ENCODE measurements around the gene AGBL1. TPM values are rescaled to one million over a fixed set of nuclear protein-coding genes. Genes with fewer than 3 reads are reported as not detected.

AGBL1 gene
- total and polyA plus RNA-seq, 2 experiments from 2014 or later = 0.06 to 0.11 TPM

DNA sequence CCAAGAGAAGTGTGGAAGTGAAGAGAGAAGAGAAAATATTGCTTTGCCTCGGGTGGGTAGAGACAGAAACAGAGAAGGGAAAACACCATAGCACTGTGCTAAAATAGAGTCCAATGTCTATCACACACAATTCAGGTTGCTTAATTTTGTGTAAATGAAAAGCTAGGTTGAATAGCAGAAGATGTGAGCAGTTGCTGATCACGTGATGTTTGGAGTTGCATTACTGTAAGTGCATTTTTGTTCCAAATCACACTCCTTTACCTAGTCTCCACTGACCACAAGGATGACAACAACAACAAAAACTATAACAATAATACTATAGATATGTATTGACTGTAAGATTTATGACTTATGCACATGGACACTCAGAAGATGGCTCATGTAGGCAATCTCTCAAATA, 683.2 kb downstream of the AGBL1 start:
- H3K9me3 ChIP-seq (ENCODE audit: low read depth) = no peaks in the 10 kb centered on the region
- H3K27me3 ChIP-seq = no peaks in the 10 kb centered on the region
- H3K4me3 ChIP-seq = no peak overlapping the region
- no peak for DNase-seq (ENCODE audit: low read depth in 1 of 2, low spot score in 1 of 2)
- peaks cover 47% of the 10 kb centered on the region for H3K4me1 ChIP-seq (ENCODE audit: low read depth)
- H3K27ac ChIP-seq = no peak overlapping the region
- no peaks in the 10 kb centered on the region for H3K36me3 ChIP-seq
- TF ChIP-seq, protein P1, sequence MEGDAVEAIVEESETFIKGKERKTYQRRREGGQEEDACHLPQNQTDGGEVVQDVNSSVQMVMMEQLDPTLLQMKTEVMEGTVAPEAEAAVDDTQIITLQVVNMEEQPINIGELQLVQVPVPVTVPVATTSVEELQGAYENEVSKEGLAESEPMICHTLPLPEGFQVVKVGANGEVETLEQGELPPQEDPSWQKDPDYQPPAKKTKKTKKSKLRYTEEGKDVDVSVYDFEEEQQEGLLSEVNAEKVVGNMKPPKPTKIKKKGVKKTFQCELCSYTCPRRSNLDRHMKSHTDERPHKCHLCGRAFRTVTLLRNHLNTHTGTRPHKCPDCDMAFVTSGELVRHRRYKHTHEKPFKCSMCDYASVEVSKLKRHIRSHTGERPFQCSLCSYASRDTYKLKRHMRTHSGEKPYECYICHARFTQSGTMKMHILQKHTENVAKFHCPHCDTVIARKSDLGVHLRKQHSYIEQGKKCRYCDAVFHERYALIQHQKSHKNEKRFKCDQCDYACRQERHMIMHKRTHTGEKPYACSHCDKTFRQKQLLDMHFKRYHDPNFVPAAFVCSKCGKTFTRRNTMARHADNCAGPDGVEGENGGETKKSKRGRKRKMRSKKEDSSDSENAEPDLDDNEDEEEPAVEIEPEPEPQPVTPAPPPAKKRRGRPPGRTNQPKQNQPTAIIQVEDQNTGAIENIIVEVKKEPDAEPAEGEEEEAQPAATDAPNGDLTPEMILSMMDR (IDR thresholded peaks at IDR 0.05; ENCODE audit: low read depth, low read length) = no peak

DNA sequence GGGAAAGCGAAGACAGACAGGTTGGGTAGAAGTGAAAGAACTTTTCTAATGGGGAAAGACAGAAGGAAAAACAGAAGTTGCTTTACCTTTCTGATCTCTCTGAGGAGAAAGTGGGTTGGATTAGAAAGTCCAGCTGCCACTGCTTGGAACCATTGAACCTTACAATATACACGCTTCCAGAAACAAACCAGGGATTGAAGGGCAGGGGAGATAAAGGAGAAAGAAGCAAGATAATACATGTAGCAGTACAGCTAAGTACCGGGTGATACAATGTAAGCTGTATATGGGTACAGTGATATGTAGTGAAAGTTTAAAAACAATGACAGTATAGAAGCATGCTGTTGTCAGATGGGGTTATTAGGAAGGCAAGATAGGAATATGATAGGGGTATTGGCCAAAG, 684.4 kb downstream of the AGBL1 start:
- Histone ChIP-seq H3K36me3 (no peaks in the 10 kb centered on the region), H3K27me3 (no peaks in the 10 kb centered on the region), H3K4me1 (ENCODE audit: low read depth) (peaks cover 55% of the 10 kb centered on the region), H3K9me3 (ENCODE audit: low read depth) (no peaks in the 10 kb centered on the region), H3K27ac (peak overlapping the region; percentile 24), H3K4me3 (no peak overlapping the region)
- TF ChIP-seq, protein P1 (IDR thresholded peaks at IDR 0.05; ENCODE audit: low read depth, low read length) = no peak
- no peak for DNase-seq (ENCODE audit: low read depth in 1 of 2, low spot score in 1 of 2)

DNA sequence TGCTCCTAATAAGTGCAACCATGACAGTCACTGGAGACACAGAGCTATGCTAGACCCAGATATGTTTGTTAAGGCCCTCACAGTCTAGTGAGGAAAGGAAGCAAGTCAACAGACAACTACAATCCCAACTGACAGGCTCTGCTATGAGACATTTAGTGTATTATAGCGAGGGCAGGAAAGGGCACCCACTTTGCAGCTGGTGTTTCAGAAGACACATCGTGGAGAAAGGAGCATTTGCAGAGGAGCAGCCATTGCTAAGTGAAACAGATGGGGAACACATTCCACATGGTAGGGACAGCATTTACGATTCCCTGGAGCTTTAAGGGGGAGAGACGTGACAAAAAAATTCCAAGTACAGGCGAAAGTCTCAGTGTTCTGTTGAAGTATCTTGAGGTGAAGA, 685.6 kb downstream of the AGBL1 start:
- H3K4me3 ChIP-seq = no peak overlapping the region
- H3K36me3 ChIP-seq = no peaks in the 10 kb centered on the region
- H3K27me3 ChIP-seq = no peaks in the 10 kb centered on the region
- TF ChIP-seq, protein P1 (IDR thresholded peaks at IDR 0.05; ENCODE audit: low read depth, low read length) = no peak
- no peak for DNase-seq (ENCODE audit: low read depth in 1 of 2, low spot score in 1 of 2)
- H3K27ac ChIP-seq = no peak overlapping the region
- H3K9me3 ChIP-seq (ENCODE audit: low read depth) = no peaks in the 10 kb centered on the region
- peaks cover 42% of the 10 kb centered on the region for H3K4me1 ChIP-seq (ENCODE audit: low read depth)

DNA sequence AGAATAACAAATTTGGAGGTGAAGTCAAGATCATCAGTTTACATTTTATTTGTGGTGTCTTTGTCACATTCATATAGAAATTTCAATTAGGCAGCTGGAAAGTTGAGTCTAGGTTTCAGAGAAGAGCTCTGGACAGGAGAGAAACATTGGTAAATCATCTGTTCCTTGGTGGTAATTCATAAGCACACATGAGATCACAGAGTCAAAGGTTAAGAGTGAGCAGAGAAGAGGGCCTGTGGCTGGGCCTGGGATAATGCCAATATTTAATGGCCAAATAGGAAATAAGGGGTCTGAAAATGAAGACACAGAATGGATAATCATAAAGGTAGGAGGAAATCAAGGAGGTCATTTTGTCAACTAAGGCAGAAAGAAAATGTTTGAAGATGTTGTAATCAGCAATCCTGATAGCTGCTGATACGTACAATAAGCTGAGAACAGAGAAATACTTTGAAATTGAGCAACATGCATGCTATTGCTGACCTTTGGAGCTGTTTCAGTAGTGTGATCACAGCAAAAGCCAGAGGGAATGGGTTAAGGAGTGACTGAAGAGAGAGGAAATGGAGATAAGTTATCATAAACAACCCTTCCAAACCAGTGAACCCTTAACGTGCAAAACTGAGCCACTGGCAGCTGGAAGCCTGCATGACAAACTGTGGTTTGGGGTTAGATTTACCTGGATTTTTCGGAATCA, 692.8 kb downstream of the AGBL1 start:
- TF ChIP-seq, protein P1 (IDR thresholded peaks at IDR 0.05; ENCODE audit: low read depth, low read length) = no peak
- Histone ChIP-seq H3K4me3 (no peak overlapping the region), H3K4me1 (ENCODE audit: low read depth) (peaks cover 31% of the 10 kb centered on the region), H3K9me3 (ENCODE audit: low read depth) (no peaks in the 10 kb centered on the region), H3K27me3 (no peaks in the 10 kb centered on the region), H3K36me3 (no peaks in the 10 kb centered on the region), H3K27ac (peak overlapping the region; percentile 46)
- no peak for DNase-seq (ENCODE audit: low read depth in 1 of 2, low spot score in 1 of 2)

DNA sequence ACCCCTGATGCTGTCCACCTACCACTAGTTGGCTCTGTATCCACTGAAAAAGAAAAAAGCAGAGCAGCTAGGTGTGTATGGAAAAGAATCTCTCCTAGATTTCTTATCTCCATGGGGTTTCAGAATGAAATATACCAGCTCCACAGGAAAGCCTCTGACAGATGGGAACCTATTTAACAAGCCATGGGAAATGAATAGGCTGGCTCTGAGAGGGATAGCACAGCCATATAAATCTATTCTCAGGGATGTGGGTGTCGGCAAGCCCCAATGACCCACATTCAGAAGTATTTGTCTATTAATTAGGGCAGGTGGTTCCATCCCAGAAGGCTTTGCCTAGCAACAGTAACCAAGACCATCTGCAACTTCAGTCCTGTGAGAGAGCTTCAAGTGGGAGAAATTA, 694.1 kb downstream of the AGBL1 start:
- Histone ChIP-seq H3K4me1 (ENCODE audit: low read depth) (peaks cover 21% of the 10 kb centered on the region), H3K36me3 (no peaks in the 10 kb centered on the region), H3K27ac (no peak overlapping the region), H3K9me3 (ENCODE audit: low read depth) (no peaks in the 10 kb centered on the region), H3K27me3 (no peaks in the 10 kb centered on the region), H3K4me3 (no peak overlapping the region)
- TF ChIP-seq, protein P1 (IDR thresholded peaks at IDR 0.05; ENCODE audit: low read depth, low read length) = no peak
- DNase-seq (ENCODE audit: low read depth in 1 of 2, low spot score in 1 of 2) = no peak

Data from cardiac muscle cell (in vitro differentiated cells and primary cell).